NCI-H1092 (cell line): ENCODE results near the gene CDK5RAP1.

Source experiments
- DNase-seq: peaks from one replicate; lab custom pipeline; 2025; lab: John Stamatoyannopoulos, UW

Gene CDK5RAP1

GRCh38 chr20:33386673-33387072 lies 14.6 kb downstream of the CDK5RAP1 start:
- no peak for DNase-seq

GRCh38 chr20:33377366-33377765 lies 24.0 kb downstream of the CDK5RAP1 start:
- no peak for DNase-seq

- peak; percentile 6 for DNase-seq
Observed at GRCh38 chr20:33373735-33374605, 27.3 kb downstream of the CDK5RAP1 start.

GRCh38 chr20:33372993-33373441 lies 28.3 kb downstream of the CDK5RAP1 start:
- DNase-seq, result no peak

GRCh38 chr20:33370291-33370690 lies 31.0 kb downstream of the CDK5RAP1 start:
- DNase-seq, result no peak

- no peak for DNase-seq
Observed at GRCh38 chr20:33362898-33363297, 38.4 kb downstream of the CDK5RAP1 start.

GRCh38 chr20:33359399-33360261 lies 41.7 kb downstream of the CDK5RAP1 start:
- no peak for DNase-seq

GRCh38 chr20:33353013-33353402 lies 48.3 kb downstream of the CDK5RAP1 start:
- DNase-seq, result no peak

- no peak for DNase-seq
Observed at GRCh38 chr20:33352258-33353012, 48.9 kb downstream of the CDK5RAP1 start.

GRCh38 chr20:33351696-33352095 lies 49.6 kb downstream of the CDK5RAP1 start:
- DNase-seq, result no peak

GRCh38 chr20:33349493-33349892 lies 51.8 kb downstream of the CDK5RAP1 start:
- DNase-seq, result no peak

- DNase-seq, result no peak
Observed at GRCh38 chr20:33348136-33348937, 53.0 kb downstream of the CDK5RAP1 start.

- no peak for DNase-seq
Observed at GRCh38 chr20:33345342-33345741, 56.0 kb downstream of the CDK5RAP1 start.

GRCh38 chr20:33343521-33343920 lies 57.8 kb downstream of the CDK5RAP1 start:
- no peak for DNase-seq

- DNase-seq, result no peak
Observed at GRCh38 chr20:33339515-33340058, 61.7 kb downstream of the CDK5RAP1 start.

GRCh38 chr20:33338467-33339258 lies 62.7 kb downstream of the CDK5RAP1 start:
- no peak for DNase-seq

GRCh38 chr20:33337531-33338165 lies 63.7 kb downstream of the CDK5RAP1 start:
- DNase-seq, result no peak

- no peak for DNase-seq
Observed at GRCh38 chr20:33337119-33337518, 64.2 kb downstream of the CDK5RAP1 start.

GRCh38 chr20:33336375-33336774 lies 64.9 kb downstream of the CDK5RAP1 start:
- DNase-seq, result no peak

- DNase-seq, result no peak
Observed at GRCh38 chr20:33334111-33334510, 67.2 kb downstream of the CDK5RAP1 start.
